IMR-90 (cell line): Measurements from ENCODE around the gene KRT4. TPM values are rescaled to one million over a fixed set of nuclear protein-coding genes. Genes with fewer than 3 reads are reported as not detected.

ENCODE experiments used
- ATAC-seq: fragments of 200-7000 bp; cut with Tn5 transposase; 2 replicates; pipeline ENCODE4 v1.9.1; 2020; ENCODE audit warnings: low read depth, mild to moderate bottlenecking, moderate library complexity
- BruUV-seq: library from RNA; stranded (reverse); fragments of 400-500 nt; replicated peaks from 2 replicates; lab custom pipeline; 2021; lab: Mats Ljungman, UMichigan
- CTCF ChIA-PET: fragments of 300-600 bp; formaldehyde crosslinking; extraction: SDS; loops from one replicate; lab custom pipeline; 2021; ENCODE audit warnings: antibody characterized with exemption; lab: Yijun Ruan, JAX
- POLR2A ChIA-PET: fragments of 300-600 bp; sonication (Branson Sonifier 250); formaldehyde crosslinking; loops from one replicate; lab custom pipeline; 2022; ENCODE audit warnings: antibody characterized with exemption; ENCODE audit not compliant: unreplicated experiment; lab: Charles Lee
- DNase-seq: peaks from one replicate; pipeline ENCODE4 v3.0.0; 2013
- H2AFZ ChIP-seq: replicated peaks from 2 replicates; pipeline ENCODE3; 2013; ENCODE audit warnings: low read length, mild to moderate bottlenecking; ENCODE audit not compliant: poor library complexity
- H2AK5ac ChIP-seq: 2 replicates; pipeline ENCODE4 v1.6.1; 2013; ENCODE audit warnings: low read depth, low read length, inconsistent platforms
- H2AK9ac ChIP-seq: replicated peaks from 2 replicates; pipeline ENCODE3; 2013; ENCODE audit warnings: mild to moderate bottlenecking, low read depth, low read length, moderate library complexity; ENCODE audit not compliant: poor library complexity
- H2BK120ac ChIP-seq: 2 replicates; pipeline ENCODE4 v1.6.1; 2013; ENCODE audit warnings: low read depth, low read length, inconsistent platforms
- H2BK15ac ChIP-seq: 3 replicates; pipeline ENCODE4 v1.6.1; 2013; ENCODE audit warnings: low read depth, low read length, inconsistent platforms
- H2BK20ac ChIP-seq: 2 replicates; pipeline ENCODE4 v1.6.1; 2013; ENCODE audit warnings: low read depth, mild to moderate bottlenecking, inconsistent platforms, low read length, moderate library complexity
- H2BK5ac ChIP-seq: 2 replicates; pipeline ENCODE4 v1.6.1; 2013; ENCODE audit warnings: mild to moderate bottlenecking, low read depth, low read length, inconsistent platforms; ENCODE audit not compliant: poor library complexity, severe bottlenecking
- H3K14ac ChIP-seq: replicated peaks from 2 replicates; pipeline ENCODE4 v1.6.1; 2013; ENCODE audit warnings: low read depth, low read length, inconsistent platforms
- H3K18ac ChIP-seq: 2 replicates; pipeline ENCODE4 v1.6.1; 2013; ENCODE audit warnings: low read depth, low read length, control low read depth
- H3K23ac ChIP-seq: 2 replicates; pipeline ENCODE4 v1.6.1; 2013; ENCODE audit warnings: low read depth, low read length, inconsistent platforms
- H3K27ac ChIP-seq: 2 replicates; pipeline ENCODE4 v1.5.1; 2013; ENCODE audit warnings: mild to moderate bottlenecking, control low read depth, low read length; ENCODE audit not compliant: insufficient read depth
- H3K27me3 ChIP-seq: 2 replicates; pipeline ENCODE4 v1.6.1; 2013; ENCODE audit warnings: low read length; ENCODE audit not compliant: control insufficient read depth, insufficient read depth
- H3K36me3 ChIP-seq: 2 replicates; pipeline ENCODE4 v1.6.1; 2013; ENCODE audit warnings: low read length, mixed read lengths; ENCODE audit not compliant: control insufficient read depth, insufficient read depth
- H3K4ac ChIP-seq: 2 replicates; pipeline ENCODE4 v1.6.1; 2013; ENCODE audit warnings: low read depth, low read length, inconsistent platforms
- H3K4me1 ChIP-seq: 2 replicates; pipeline ENCODE4 v1.6.1; 2013; ENCODE audit warnings: low read length, mixed read lengths; ENCODE audit not compliant: control insufficient read depth, insufficient read depth
- H3K4me2 ChIP-seq: 2 replicates; pipeline ENCODE4 v1.6.1; 2013; ENCODE audit warnings: low read depth, mild to moderate bottlenecking, control low read depth, low read length, moderate library complexity
- H3K4me3 ChIP-seq: 2 replicates; pipeline ENCODE4 v1.5.1; 2013; ENCODE audit warnings: low read depth, mild to moderate bottlenecking, control low read depth, low read length, moderate library complexity; ENCODE audit not compliant: insufficient read depth
- H3K56ac ChIP-seq: 2 replicates; pipeline ENCODE4 v1.6.1; 2013; ENCODE audit warnings: low read length, inconsistent platforms; ENCODE audit not compliant: insufficient read depth; ENCODE audit errors: extremely low read depth
- H3K79me1 ChIP-seq, 2 experiments: 2 replicates each; pipeline ENCODE4 v1.6.1; 2013; ENCODE audit warnings: low read length in 2 of 2, inconsistent platforms in 1 of 2, low read depth in 1 of 2
- H3K9ac ChIP-seq: 2 replicates; pipeline ENCODE4 v1.6.1; 2013; ENCODE audit warnings: low read depth, low read length, control low read depth
- H3K9me1 ChIP-seq: 2 replicates; pipeline ENCODE4 v1.6.1; 2013; ENCODE audit warnings: low read length, inconsistent platforms; ENCODE audit not compliant: insufficient read depth
- H3K9me3 ChIP-seq: 2 replicates; pipeline ENCODE4 v1.6.1; 2013; ENCODE audit warnings: low read length; ENCODE audit not compliant: control insufficient read depth, insufficient read depth
- H4K20me1 ChIP-seq: 2 replicates; pipeline ENCODE4 v1.6.1; 2013; ENCODE audit warnings: low read length, inconsistent platforms; ENCODE audit not compliant: insufficient read depth
- H4K5ac ChIP-seq: 2 replicates; pipeline ENCODE4 v1.6.1; 2013; ENCODE audit warnings: mild to moderate bottlenecking, low read depth, low read length, control low read depth
- H4K8ac ChIP-seq, 2 experiments: 2 replicates each; pipeline ENCODE4 v1.6.1; 2013; ENCODE audit warnings: low read depth in 2 of 2, low read length in 2 of 2, control low read depth in 1 of 2, inconsistent platforms in 1 of 2
- H4K91ac ChIP-seq: 2 replicates; pipeline ENCODE4 v1.6.1; 2013; ENCODE audit warnings: low read depth, low read length, inconsistent platforms; ENCODE audit not compliant: insufficient read depth
- BHLHE40 ChIP-seq: fragments of 150-350 bp; IDR thresholded peaks from 2 replicates; pipeline ENCODE4 v1.6.1; 2016; ENCODE audit warnings: mild to moderate bottlenecking, low read depth, low read length
- CEBPB ChIP-seq: IDR thresholded peaks from 2 replicates; pipeline ENCODE4 v1.6.1; 2012; ENCODE audit warnings: low read depth, low read length, improper control_type of control experiment
- CHD1 ChIP-seq: IDR thresholded peaks from 2 replicates; pipeline ENCODE4 v1.6.1; 2012; ENCODE audit warnings: low read depth, low read length, improper control_type of control experiment
- FOS ChIP-seq: fragments of 150-350 bp; IDR thresholded peaks from 2 replicates; pipeline ENCODE4 v1.6.1; 2016; ENCODE audit warnings: low read depth, low read length
- MAFK ChIP-seq: IDR thresholded peaks from 2 replicates; pipeline ENCODE4 v1.6.1; 2012; ENCODE audit warnings: low read depth, low read length, improper control_type of control experiment
- MAZ ChIP-seq: IDR thresholded peaks from 2 replicates; pipeline ENCODE4 v1.6.1; 2012; ENCODE audit warnings: low read depth, mild to moderate bottlenecking, low read length, improper control_type of control experiment, moderate library complexity, borderline replicate concordance
- MXI1 ChIP-seq: IDR thresholded peaks from 2 replicates; pipeline ENCODE4 v1.6.1; 2012; ENCODE audit warnings: low read depth, mild to moderate bottlenecking, low read length, moderate library complexity, borderline replicate concordance
- NFE2L2 ChIP-seq: fragments of 150-350 bp; IDR thresholded peaks from 2 replicates; pipeline ENCODE4 v1.6.1; 2016; ENCODE audit warnings: low read depth, mild to moderate bottlenecking, low read length
- POLR2A ChIP-seq: IDR thresholded peaks from 2 replicates; pipeline ENCODE4 v1.6.1; 2012; ENCODE audit warnings: mild to moderate bottlenecking, low read depth, low read length
- RAD21 ChIP-seq: IDR thresholded peaks from 2 replicates; pipeline ENCODE4 v1.6.1; 2012; ENCODE audit warnings: low read length, improper control_type of control experiment
- RCOR1 ChIP-seq: IDR thresholded peaks from 2 replicates; pipeline ENCODE4 v1.6.1; 2012; ENCODE audit warnings: mild to moderate bottlenecking, low read length, improper control_type of control experiment; ENCODE audit not compliant: insufficient replicate concordance
- RFX5 ChIP-seq: IDR thresholded peaks from 2 replicates; pipeline ENCODE4 v1.8.0; 2012; ENCODE audit warnings: low read depth, mild to moderate bottlenecking, low read length, moderate library complexity
- SMC3 ChIP-seq: fragments of 150-350 bp; IDR thresholded peaks from 2 replicates; pipeline ENCODE4 v1.6.1; 2016; ENCODE audit warnings: low read depth, mild to moderate bottlenecking, antibody characterized with exemption, low read length, moderate library complexity
- whole genome bisulfite sequencing, 2 experiments: methylation state at CpG; one replicate each; pipeline versions ENCODE4 v1.1.5 to v1.1.7; 2013; ENCODE audit warnings: missing lambda C conversion rate in 2 of 2; ENCODE audit not compliant: insufficient read length in 1 of 2; ENCODE audit errors: extremely low coverage in 2 of 2; 5-methylcytosine and 5-hydroxymethylcytosine counted together
- dilution Hi-C: fragments of 300-500 bp; cut with HindIII; formaldehyde crosslinking; loops from one replicate; pipeline ENCODE4 v1.14.3; 2018; ENCODE audit warnings: low sequenced_read_pairs; ENCODE audit not compliant: unreplicated experiment
- in situ Hi-C: fragments of 300-500 bp; cut with MboI; formaldehyde crosslinking; loops from 3 replicates; pipeline ENCODE4 v1.14.3; 2019; ENCODE audit warnings: low sequenced_read_pairs, inconsistent platforms, mixed read lengths
- intact Hi-C: fragments of 100-400 bp; cut with micrococcal nuclease; formaldehyde crosslinking; loops from 2 replicates; pipeline ENCODE4 v1.10.0; 2022
- polyA plus RNA-seq, 3 experiments: library from polyadenylated mRNA; depleted of rRNA; stranded (reverse); fragments of >200 nt; gene quantifications; 2 replicates each; pipeline ENCODE4 v1.2.3, GENCODE V29; 2012; ENCODE audit warnings: low replicate concordance in 1 of 3
- total RNA-seq: library from RNA; depleted of rRNA; stranded (reverse); fragments of >200 nt; gene quantifications from 2 replicates; pipeline ENCODE4 v1.2.3, GENCODE V29; 2012
- TF ChIP-seq, protein P1 (sequence below): fragments of 150-350 bp; IDR thresholded peaks from 2 replicates; pipeline ENCODE4 v1.6.1; 2016; ENCODE audit warnings: low read depth, mild to moderate bottlenecking, low read length, moderate library complexity, borderline replicate concordance
- TF ChIP-seq, protein P2 (sequence below): conservative IDR thresholded peaks from 2 replicates; pipeline ENCODE4 v1.5.1; 2012; ENCODE audit warnings: mild to moderate bottlenecking, low read depth, low read length, improper control_type of control experiment
- TF ChIP-seq, protein P3 (sequence below): fragments of 150-350 bp; IDR thresholded peaks from 2 replicates; pipeline ENCODE4 v1.6.1; 2017; ENCODE audit warnings: mild to moderate bottlenecking, antibody characterized with exemption, low read length, low read depth

Gene KRT4
- total and polyA plus RNA-seq, 2 of the 4 experiments (the other 2 are of a cell fraction), result under 0.01 to 0.07 TPM

DNA sequence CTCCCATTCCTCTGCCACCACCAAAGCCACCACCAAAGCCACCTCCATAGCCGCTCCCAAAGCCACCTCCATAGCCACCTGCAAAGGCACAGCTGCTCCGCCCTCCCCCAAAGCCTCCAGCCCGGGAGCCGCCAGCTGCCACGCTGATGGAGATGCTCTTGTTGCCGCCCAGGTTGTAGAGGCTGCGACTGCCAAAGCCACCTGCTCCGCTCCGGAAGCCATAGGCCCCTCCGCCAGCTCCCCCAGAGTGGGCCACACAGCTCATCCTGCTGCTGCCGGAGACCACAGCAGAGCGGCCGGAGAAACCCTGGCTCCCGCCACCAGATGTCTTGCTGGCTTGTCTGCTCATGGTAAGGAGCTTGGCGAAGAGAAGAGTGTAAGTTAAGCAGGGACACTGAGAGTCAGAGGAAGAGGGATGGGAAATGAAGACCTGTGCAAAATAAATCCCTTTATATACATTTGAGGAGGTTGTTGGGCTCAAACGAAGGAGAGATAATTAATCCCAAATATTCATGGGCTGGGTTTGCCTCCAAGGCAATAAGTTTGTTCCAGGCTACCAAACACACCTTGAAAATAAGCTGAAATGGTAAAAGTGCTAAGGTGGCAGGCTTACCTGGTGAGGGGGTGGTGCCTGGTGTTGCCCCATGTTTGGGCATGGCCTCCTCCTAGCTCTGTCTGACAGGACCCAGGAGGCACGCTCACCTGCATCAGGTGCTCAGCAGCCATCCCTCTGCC is 18.1 kb downstream of the KRT4 start, which contains the start of gene KRT3:
TSS of gene KRT3 (minus strand) at position 424 of the 735 bp plus-strand sequence. CDS start at position 349, 75 bp downstream.
- no peak within 1 kb of the TSS for H4K91ac ChIP-seq
- peaks cover 3% of the 10 kb centered on the region; the same call in 1 of the 2 replicates for H3K9me1 ChIP-seq
- H3K9me3 ChIP-seq, result no peaks in the 10 kb centered on the region
- H3K14ac ChIP-seq, result no peak within 1 kb of the TSS
- dilution Hi-C loops, result no loop called here
- no peak within 1 kb of the TSS for H3K56ac ChIP-seq
- DNase-seq (no peak), ATAC-seq (no peak)
- CTCF ChIA-PET, result no interaction called here
- intact Hi-C loops, result no loop called here
- TF ChIP-seq, protein P1, sequence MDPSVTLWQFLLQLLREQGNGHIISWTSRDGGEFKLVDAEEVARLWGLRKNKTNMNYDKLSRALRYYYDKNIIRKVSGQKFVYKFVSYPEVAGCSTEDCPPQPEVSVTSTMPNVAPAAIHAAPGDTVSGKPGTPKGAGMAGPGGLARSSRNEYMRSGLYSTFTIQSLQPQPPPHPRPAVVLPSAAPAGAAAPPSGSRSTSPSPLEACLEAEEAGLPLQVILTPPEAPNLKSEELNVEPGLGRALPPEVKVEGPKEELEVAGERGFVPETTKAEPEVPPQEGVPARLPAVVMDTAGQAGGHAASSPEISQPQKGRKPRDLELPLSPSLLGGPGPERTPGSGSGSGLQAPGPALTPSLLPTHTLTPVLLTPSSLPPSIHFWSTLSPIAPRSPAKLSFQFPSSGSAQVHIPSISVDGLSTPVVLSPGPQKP, result no peak
- TF ChIP-seq RFX5, result no peak
- TF ChIP-seq, protein P2, sequence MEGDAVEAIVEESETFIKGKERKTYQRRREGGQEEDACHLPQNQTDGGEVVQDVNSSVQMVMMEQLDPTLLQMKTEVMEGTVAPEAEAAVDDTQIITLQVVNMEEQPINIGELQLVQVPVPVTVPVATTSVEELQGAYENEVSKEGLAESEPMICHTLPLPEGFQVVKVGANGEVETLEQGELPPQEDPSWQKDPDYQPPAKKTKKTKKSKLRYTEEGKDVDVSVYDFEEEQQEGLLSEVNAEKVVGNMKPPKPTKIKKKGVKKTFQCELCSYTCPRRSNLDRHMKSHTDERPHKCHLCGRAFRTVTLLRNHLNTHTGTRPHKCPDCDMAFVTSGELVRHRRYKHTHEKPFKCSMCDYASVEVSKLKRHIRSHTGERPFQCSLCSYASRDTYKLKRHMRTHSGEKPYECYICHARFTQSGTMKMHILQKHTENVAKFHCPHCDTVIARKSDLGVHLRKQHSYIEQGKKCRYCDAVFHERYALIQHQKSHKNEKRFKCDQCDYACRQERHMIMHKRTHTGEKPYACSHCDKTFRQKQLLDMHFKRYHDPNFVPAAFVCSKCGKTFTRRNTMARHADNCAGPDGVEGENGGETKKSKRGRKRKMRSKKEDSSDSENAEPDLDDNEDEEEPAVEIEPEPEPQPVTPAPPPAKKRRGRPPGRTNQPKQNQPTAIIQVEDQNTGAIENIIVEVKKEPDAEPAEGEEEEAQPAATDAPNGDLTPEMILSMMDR, result no peak
- TF ChIP-seq FOS, result no peak
- no peak for TF ChIP-seq RAD21
- TF ChIP-seq SMC3, result no peak
- TF ChIP-seq, protein P3, sequence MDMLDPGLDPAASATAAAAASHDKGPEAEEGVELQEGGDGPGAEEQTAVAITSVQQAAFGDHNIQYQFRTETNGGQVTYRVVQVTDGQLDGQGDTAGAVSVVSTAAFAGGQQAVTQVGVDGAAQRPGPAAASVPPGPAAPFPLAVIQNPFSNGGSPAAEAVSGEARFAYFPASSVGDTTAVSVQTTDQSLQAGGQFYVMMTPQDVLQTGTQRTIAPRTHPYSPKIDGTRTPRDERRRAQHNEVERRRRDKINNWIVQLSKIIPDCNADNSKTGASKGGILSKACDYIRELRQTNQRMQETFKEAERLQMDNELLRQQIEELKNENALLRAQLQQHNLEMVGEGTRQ, result no peak
- no peak for TF ChIP-seq MXI1
- no peak for TF ChIP-seq RCOR1
- TF ChIP-seq CHD1, result no peak
- TF ChIP-seq MAZ, result no peak
- TF ChIP-seq POLR2A, result no peak
- TF ChIP-seq CEBPB, result no peak
- no peak for TF ChIP-seq NFE2L2
- TF ChIP-seq BHLHE40, result no peak
- TF ChIP-seq MAFK, result no peak
- no peak within 1 kb of the TSS for H3K9ac ChIP-seq
- H3K36me3 ChIP-seq, result no peaks in the 10 kb centered on the region
- no peaks in the 10 kb centered on the region; the same call in 1 of the 2 replicates for H4K20me1 ChIP-seq
- H3K4me2 ChIP-seq, result no peak within 1 kb of the TSS
- no peak within 1 kb of the TSS for H2BK20ac ChIP-seq
- H3K23ac ChIP-seq, result no peak within 1 kb of the TSS
- no peak within 1 kb of the TSS for H2AK9ac ChIP-seq
- no peak within 1 kb of the TSS for H3K4ac ChIP-seq
- no peak within 1 kb of the TSS for H2AK5ac ChIP-seq
- H2AFZ ChIP-seq, result no peak within 1 kb of the TSS
- in situ Hi-C loops, result no loop called here
- no peak within 1 kb of the TSS for H3K27ac ChIP-seq
- H2BK120ac ChIP-seq, result no peak within 1 kb of the TSS
- no TSS peak for BruUV-seq
- no peak within 1 kb of the TSS for H4K5ac ChIP-seq
- H3K27me3 ChIP-seq, result peaks cover 19% of the 10 kb centered on the region
- no peak within 1 kb of the TSS for H3K18ac ChIP-seq
- H2BK15ac ChIP-seq, result no peak within 1 kb of the TSS
- H3K4me3 ChIP-seq, result no peak within 1 kb of the TSS
- 100% methylated on average over 2 of the region's 17 CpGs; no CpG with 5 or more reads in 1 of the 2 experiments for WGBS, 2 experiments
- POLR2A ChIA-PET, result no interaction called here
- no peaks in the 10 kb centered on the region for H3K79me1 ChIP-seq
- no peaks in the 10 kb centered on the region for H3K4me1 ChIP-seq
- H2BK5ac ChIP-seq, result no peak within 1 kb of the TSS
- H4K8ac ChIP-seq, result no peak within 1 kb of the TSS
